ENCODE results near the gene JAZF1.

DNA sequence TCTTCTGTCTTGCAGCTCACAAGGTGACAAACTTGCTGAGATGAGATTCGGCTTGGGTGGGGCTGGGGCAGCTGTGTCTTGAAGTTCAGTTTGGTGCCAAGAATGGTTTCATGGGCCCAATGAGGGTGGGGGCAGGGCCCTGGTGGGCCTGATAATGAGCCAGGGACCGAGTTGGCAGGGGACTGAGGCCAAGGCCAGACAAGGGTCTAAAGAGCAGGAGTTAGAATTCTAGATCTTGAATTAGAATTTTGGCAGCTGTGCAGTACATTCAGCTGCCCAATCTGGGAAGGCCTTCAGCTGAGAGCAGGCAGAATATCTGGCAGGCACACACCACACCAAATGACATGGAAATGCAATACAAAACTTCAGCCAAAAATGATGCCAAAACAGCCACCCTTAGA is 1.5 kb upstream of the JAZF1 start:
- TF ChIP-seq, protein P1, sequence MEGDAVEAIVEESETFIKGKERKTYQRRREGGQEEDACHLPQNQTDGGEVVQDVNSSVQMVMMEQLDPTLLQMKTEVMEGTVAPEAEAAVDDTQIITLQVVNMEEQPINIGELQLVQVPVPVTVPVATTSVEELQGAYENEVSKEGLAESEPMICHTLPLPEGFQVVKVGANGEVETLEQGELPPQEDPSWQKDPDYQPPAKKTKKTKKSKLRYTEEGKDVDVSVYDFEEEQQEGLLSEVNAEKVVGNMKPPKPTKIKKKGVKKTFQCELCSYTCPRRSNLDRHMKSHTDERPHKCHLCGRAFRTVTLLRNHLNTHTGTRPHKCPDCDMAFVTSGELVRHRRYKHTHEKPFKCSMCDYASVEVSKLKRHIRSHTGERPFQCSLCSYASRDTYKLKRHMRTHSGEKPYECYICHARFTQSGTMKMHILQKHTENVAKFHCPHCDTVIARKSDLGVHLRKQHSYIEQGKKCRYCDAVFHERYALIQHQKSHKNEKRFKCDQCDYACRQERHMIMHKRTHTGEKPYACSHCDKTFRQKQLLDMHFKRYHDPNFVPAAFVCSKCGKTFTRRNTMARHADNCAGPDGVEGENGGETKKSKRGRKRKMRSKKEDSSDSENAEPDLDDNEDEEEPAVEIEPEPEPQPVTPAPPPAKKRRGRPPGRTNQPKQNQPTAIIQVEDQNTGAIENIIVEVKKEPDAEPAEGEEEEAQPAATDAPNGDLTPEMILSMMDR (IDR thresholded peaks at IDR 0.05), result no peak
- TF ChIP-seq POLR2A (IDR thresholded peaks at IDR 0.05), result no peak
- TF ChIP-seq POLR2AphosphoS5 (IDR thresholded peaks at IDR 0.05; ENCODE audit: insufficient read depth in 1 of 2, low read depth in 1 of 2), result no peak
